Cardiac fibroblast (primary cell): ENCODE measurements around the gene KAZN.

Source experiments
- DNase-seq, 2 donors: peaks; one replicate each; pipeline versions ENCODE4 v3.0.0 to v3.0.0-alpha.2; 2010; ENCODE audit warnings: low read depth in 2 of 2
- H3K4me3 ChIP-seq, 2 donors: replicated peaks in 1 of 2; 1 replicate in 1 of 2; 2 replicates in 1 of 2; pipeline ENCODE4 v1.5.1; 2011; ENCODE audit warnings: low read depth in 2 of 2, low read length in 2 of 2, mild to moderate bottlenecking in 2 of 2, moderate library complexity in 1 of 2
- CTCF ChIP-seq: IDR thresholded peaks from one replicate; pipeline ENCODE4 v1.5.1; 2011; ENCODE audit warnings: low read depth, mild to moderate bottlenecking, low read length, inconsistent platforms

KAZN gene

GRCh38 chr1:14561014-14561693 is 37.3 kb upstream of the KAZN start:
- DNase-seq = no peak
- no peak for TF ChIP-seq CTCF
- no peak overlapping the region for H3K4me3 ChIP-seq

GRCh38 chr1:14565090-14565489 is 33.4 kb upstream of the KAZN start:
- no peak overlapping the region for H3K4me3 ChIP-seq
- DNase-seq = no peak
- TF ChIP-seq CTCF = no peak

GRCh38 chr1:14567056-14567455 is 31.4 kb upstream of the KAZN start:
- DNase-seq = no peak
- TF ChIP-seq CTCF = no peak
- H3K4me3 ChIP-seq = no peak overlapping the region

- DNase-seq = no peak
- H3K4me3 ChIP-seq = no peak overlapping the region
- TF ChIP-seq CTCF = no peak
Observed at GRCh38 chr1:14567903-14568302, 30.6 kb upstream of the KAZN start.

- no peak for TF ChIP-seq CTCF
- H3K4me3 ChIP-seq = no peak overlapping the region
- no peak for DNase-seq
Observed at GRCh38 chr1:14568716-14569355, 29.6 kb upstream of the KAZN start.

GRCh38 chr1:14570514-14570913 is 28.0 kb upstream of the KAZN start:
- no peak for TF ChIP-seq CTCF
- H3K4me3 ChIP-seq = no peak overlapping the region
- DNase-seq = no peak
